Spleen (tissue), 3 donors: Measurements from ENCODE around the gene FBXW4.

Experiments used
- POLR2A ChIP-seq, 3 donors: fragments of 450-650 bp; IDR thresholded peaks; one replicate each; pipeline ENCODE4 v1.5.1; 2017; ENCODE audit warnings: antibody characterized with exemption in 3 of 3, mild to moderate bottlenecking in 1 of 3
- POLR2AphosphoS5 ChIP-seq, 3 donors: sonication (generic); formaldehyde crosslinking; IDR thresholded peaks; one replicate each; pipeline ENCODE4 v1.5.1; 2017; ENCODE audit warnings: antibody characterized with exemption in 3 of 3

DNA sequence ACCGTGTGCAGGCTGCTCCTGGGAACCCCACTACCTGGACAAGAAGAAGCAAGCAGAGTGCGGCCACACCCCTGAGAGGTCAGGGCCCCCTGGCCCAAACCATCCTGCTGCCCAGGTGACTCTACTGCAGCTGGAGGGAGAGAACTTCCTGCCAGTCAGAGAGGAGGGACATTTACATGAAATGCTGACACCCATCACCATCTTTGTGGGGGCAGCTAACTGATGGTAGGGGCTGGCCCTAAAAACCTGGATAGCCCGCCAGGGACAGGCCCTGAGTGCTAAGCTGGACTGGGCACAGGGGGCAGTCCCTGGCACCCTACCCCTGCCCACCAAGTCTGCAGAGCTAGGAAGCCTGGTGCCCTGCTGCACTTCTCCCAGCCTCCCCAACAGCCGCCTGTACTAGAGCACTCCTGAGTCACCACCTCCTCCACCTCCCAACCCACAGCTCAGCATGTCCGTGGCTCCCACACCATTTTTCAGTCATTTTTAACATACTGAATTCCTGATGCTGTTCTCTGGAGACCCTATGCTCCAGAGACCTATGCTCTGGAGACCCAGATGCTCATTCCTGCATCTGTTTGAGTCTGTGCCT lies 79.3 kb downstream of the FBXW4 start:
- TF ChIP-seq POLR2AphosphoS5 (IDR thresholded peaks at IDR 0.05): no peak
- no peak for TF ChIP-seq POLR2A (IDR thresholded peaks at IDR 0.05)
